ENCODE data around the gene SPPL2A.

The SPPL2A gene

GRCh38 chr15:50750227-50750705, 15.2 kb downstream of the SPPL2A start:
- DNase-seq, result no peak
- H3K9ac ChIP-seq (ENCODE audit: low read length), result no peak overlapping the region
- no peaks in the 10 kb centered on the region for H3K9me2 ChIP-seq (replicated peaks; ENCODE audit: insufficient read depth, low read length)
- no peaks in the 10 kb centered on the region for H3K36me3 ChIP-seq (replicated peaks; ENCODE audit: insufficient read depth, low read length)
- no peak overlapping the region for H2AFZ ChIP-seq (ENCODE audit: low read length)
- H3K4me3 ChIP-seq (ENCODE audit: low read length), result no peak overlapping the region
- TF ChIP-seq EZH2 (optimal IDR thresholded peaks at IDR 0.05; ENCODE audit: low read depth, low read length), result no peak
- TF ChIP-seq, protein P1, sequence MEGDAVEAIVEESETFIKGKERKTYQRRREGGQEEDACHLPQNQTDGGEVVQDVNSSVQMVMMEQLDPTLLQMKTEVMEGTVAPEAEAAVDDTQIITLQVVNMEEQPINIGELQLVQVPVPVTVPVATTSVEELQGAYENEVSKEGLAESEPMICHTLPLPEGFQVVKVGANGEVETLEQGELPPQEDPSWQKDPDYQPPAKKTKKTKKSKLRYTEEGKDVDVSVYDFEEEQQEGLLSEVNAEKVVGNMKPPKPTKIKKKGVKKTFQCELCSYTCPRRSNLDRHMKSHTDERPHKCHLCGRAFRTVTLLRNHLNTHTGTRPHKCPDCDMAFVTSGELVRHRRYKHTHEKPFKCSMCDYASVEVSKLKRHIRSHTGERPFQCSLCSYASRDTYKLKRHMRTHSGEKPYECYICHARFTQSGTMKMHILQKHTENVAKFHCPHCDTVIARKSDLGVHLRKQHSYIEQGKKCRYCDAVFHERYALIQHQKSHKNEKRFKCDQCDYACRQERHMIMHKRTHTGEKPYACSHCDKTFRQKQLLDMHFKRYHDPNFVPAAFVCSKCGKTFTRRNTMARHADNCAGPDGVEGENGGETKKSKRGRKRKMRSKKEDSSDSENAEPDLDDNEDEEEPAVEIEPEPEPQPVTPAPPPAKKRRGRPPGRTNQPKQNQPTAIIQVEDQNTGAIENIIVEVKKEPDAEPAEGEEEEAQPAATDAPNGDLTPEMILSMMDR (IDR thresholded peaks at IDR 0.05; ENCODE audit: low read length), result no peak
- TF ChIP-seq EZH2phosphoT487 (IDR thresholded peaks at IDR 0.05; ENCODE audit: low read length), result no peak
- H3K4me1 ChIP-seq (ENCODE audit: low read length), result no peaks in the 10 kb centered on the region
- no peak overlapping the region for H3K27ac ChIP-seq (ENCODE audit: low read length)
- no peaks in the 10 kb centered on the region for H4K20me1 ChIP-seq (ENCODE audit: insufficient read depth, low read length)
- no peaks in the 10 kb centered on the region for H3K27me3 ChIP-seq (replicated peaks; ENCODE audit: insufficient read depth, low read length)
- no peaks in the 10 kb centered on the region for H3K9me3 ChIP-seq (replicated peaks; ENCODE audit: insufficient read depth, low read length)
- H3F3A ChIP-seq (ENCODE audit: insufficient read depth, low read length), result no peaks in the 10 kb centered on the region
- H3K79me2 ChIP-seq (ENCODE audit: low read length), result peaks cover 36% of the 10 kb centered on the region
- H3K4me2 ChIP-seq (ENCODE audit: low read depth, low read length), result no peak overlapping the region

DNA sequence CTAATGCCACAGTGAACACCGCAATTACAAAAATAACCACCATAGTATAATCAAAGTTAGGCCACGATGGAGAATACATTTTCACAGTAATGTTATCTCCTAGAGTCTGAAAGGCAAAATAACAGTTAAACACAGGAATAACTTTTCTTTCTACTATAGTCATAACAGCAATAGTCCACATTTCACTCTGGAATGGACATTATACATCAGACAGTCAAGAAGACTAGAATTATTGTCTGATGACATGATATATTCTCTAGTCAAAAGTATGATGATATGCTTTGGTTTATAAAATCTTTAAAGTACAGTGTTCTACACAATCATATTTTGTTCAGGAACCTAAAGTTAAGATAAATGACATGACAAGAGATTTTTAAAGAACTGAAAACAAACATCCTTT, 18.0 kb downstream of the SPPL2A start:
- H3K79me2 ChIP-seq (ENCODE audit: low read length), result peaks cover 19% of the 10 kb centered on the region
- no peaks in the 10 kb centered on the region for H3K9me3 ChIP-seq (replicated peaks; ENCODE audit: insufficient read depth, low read length)
- no peaks in the 10 kb centered on the region for H3K36me3 ChIP-seq (replicated peaks; ENCODE audit: insufficient read depth, low read length)
- no peak for DNase-seq
- no peak overlapping the region for H3K27ac ChIP-seq (ENCODE audit: low read length)
- H3K4me3 ChIP-seq (ENCODE audit: low read length), result no peak overlapping the region
- H3K27me3 ChIP-seq (replicated peaks; ENCODE audit: insufficient read depth, low read length), result no peaks in the 10 kb centered on the region
- H3K4me2 ChIP-seq (ENCODE audit: low read depth, low read length), result no peak overlapping the region
- no peaks in the 10 kb centered on the region for H3F3A ChIP-seq (ENCODE audit: insufficient read depth, low read length)
- H3K4me1 ChIP-seq (ENCODE audit: low read length), result no peaks in the 10 kb centered on the region
- no peak overlapping the region for H3K9ac ChIP-seq (ENCODE audit: low read length)
- H4K20me1 ChIP-seq (ENCODE audit: insufficient read depth, low read length), result no peaks in the 10 kb centered on the region
- no peak overlapping the region for H2AFZ ChIP-seq (ENCODE audit: low read length)
- H3K9me2 ChIP-seq (replicated peaks; ENCODE audit: insufficient read depth, low read length), result no peaks in the 10 kb centered on the region
- TF ChIP-seq EZH2 (optimal IDR thresholded peaks at IDR 0.05; ENCODE audit: low read depth, low read length), result no peak
- TF ChIP-seq, protein P1 (IDR thresholded peaks at IDR 0.05; ENCODE audit: low read length), result no peak
- TF ChIP-seq EZH2phosphoT487 (IDR thresholded peaks at IDR 0.05; ENCODE audit: low read length), result no peak

GRCh38 chr15:50744601-50745000, 20.9 kb downstream of the SPPL2A start:
- no peaks in the 10 kb centered on the region for H3K4me1 ChIP-seq (ENCODE audit: low read length)
- H3K79me2 ChIP-seq (ENCODE audit: low read length), result 0 out of 2 replicates have a peak, but pooled peaks cover 1% of the 10 kb centered on the region
- no peak overlapping the region for H2AFZ ChIP-seq (ENCODE audit: low read length)
- no peak for DNase-seq
- no peaks in the 10 kb centered on the region for H3K9me3 ChIP-seq (replicated peaks; ENCODE audit: insufficient read depth, low read length)
- no peak overlapping the region for H3K4me2 ChIP-seq (ENCODE audit: low read depth, low read length)
- no peaks in the 10 kb centered on the region for H3K9me2 ChIP-seq (replicated peaks; ENCODE audit: insufficient read depth, low read length)
- H4K20me1 ChIP-seq (ENCODE audit: insufficient read depth, low read length), result no peaks in the 10 kb centered on the region
- no peak for TF ChIP-seq EZH2phosphoT487 (IDR thresholded peaks at IDR 0.05; ENCODE audit: low read length)
- TF ChIP-seq, protein P1 (IDR thresholded peaks at IDR 0.05; ENCODE audit: low read length), result no peak
- TF ChIP-seq EZH2 (optimal IDR thresholded peaks at IDR 0.05; ENCODE audit: low read depth, low read length), result no peak
- H3K4me3 ChIP-seq (ENCODE audit: low read length), result no peak overlapping the region
- H3K27me3 ChIP-seq (replicated peaks; ENCODE audit: insufficient read depth, low read length), result no peaks in the 10 kb centered on the region
- no peak overlapping the region for H3K9ac ChIP-seq (ENCODE audit: low read length)
- H3K27ac ChIP-seq (ENCODE audit: low read length), result no peak overlapping the region
- H3F3A ChIP-seq (ENCODE audit: insufficient read depth, low read length), result no peaks in the 10 kb centered on the region
- no peaks in the 10 kb centered on the region for H3K36me3 ChIP-seq (replicated peaks; ENCODE audit: insufficient read depth, low read length)

Measured in MM.1S (cell line).